Renal cortical epithelial cell (primary cell): ENCODE measurements around the gene B4GALT1. TPM values are rescaled to one million over a fixed set of nuclear protein-coding genes. Genes with fewer than 3 reads are reported as not detected.

Experiments
- DNase-seq: peaks from one replicate; pipeline ENCODE4 v3.0.0-alpha.2; 2011; ENCODE audit warnings: low read depth
- total RNA-seq: library from RNA; depleted of rRNA; stranded (reverse); fragments of >200 nt; gene quantifications from 2 replicates; pipeline ENCODE4 v1.2.3, GENCODE V29; 2014

The B4GALT1 gene, protein sequence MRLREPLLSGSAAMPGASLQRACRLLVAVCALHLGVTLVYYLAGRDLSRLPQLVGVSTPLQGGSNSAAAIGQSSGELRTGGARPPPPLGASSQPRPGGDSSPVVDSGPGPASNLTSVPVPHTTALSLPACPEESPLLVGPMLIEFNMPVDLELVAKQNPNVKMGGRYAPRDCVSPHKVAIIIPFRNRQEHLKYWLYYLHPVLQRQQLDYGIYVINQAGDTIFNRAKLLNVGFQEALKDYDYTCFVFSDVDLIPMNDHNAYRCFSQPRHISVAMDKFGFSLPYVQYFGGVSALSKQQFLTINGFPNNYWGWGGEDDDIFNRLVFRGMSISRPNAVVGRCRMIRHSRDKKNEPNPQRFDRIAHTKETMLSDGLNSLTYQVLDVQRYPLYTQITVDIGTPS
- 37.7 and 113 TPM in 2 replicates for total RNA-seq

DNA sequence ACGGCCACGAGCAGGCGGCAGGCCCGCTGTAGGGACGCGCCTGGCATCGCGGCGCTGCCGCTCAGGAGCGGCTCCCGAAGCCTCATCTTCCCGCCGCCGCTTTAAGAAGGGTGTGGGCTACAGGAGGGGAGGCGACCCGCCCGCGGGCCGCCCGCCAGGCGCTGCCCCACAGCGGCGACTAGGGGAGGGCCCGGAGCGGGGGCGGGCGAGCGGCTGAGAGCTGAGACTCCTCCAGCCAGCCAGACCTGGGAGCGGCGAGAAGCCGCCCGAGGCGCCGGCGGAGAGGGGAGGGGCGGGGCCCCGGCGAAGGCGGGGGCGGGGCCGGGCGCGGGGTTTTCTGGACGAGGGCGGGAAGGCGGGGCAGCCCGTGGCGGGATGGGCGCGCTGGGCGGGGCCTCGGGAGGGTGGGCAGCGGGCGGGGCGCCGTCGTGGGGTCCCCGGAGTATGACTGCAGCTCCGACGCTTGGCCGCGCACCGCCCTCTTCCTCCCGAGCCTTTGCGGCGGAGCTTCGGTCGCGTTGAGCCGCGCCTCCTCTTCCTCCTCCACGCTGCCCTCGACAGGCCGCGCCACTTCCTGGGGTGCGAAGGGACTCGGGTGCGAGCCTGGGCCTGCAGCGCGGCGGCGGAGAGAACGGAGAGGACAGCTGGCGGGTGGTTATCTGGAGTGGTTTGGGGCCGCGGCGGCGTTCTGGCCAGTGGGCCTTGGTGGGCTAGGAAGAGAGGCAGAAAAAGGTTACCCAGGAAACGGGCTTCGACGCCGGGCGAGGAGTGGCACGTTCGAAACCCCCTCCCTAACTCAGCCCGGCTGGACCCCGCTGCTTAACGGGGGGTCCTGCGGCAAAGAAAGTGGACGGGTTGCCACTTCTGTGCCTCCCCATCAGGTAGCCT is at the start of gene B4GALT1:
Gene B4GALT1, minus strand, starts transcription at position 253 of the 888 bp plus-strand sequence. Its CDS starts 167 bp downstream, at position 86.
- peak; percentile 68 for DNase-seq

DNA sequence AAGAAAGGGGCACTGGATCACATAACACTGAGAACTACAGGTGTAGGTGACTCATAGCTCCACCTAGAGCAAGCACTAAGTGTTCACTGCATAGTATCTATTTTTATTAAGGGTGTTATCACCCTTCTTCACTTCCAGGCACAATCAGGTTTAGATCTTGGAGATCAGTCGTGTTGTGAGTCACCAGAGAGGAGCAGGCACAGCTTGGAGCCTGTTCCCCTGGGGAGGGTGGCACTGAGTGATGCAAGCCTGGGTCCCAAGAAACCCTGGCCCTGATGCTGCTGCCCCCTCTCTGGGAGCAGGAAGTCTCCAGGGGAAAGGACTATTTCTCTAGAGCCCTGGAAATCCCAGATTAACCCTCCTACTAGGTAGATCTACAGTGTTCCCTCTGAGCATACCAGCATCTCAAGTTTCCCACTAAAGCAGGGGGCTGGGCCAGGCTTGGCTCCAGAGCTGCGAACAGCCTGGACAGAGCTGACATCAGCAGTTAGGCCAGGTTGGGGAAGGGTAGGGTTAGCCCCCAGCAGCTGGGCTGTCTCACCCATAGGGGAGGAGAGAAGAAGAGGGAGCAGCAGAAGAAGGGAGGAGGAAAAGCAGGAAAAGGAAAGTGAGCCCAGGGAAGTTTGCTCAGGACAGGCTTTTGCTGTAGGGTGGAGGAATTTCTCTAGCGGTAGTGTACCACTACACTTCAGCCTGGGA is 44.7 kb upstream of the B4GALT1 start:
- peak; percentile 41 for DNase-seq

DNA sequence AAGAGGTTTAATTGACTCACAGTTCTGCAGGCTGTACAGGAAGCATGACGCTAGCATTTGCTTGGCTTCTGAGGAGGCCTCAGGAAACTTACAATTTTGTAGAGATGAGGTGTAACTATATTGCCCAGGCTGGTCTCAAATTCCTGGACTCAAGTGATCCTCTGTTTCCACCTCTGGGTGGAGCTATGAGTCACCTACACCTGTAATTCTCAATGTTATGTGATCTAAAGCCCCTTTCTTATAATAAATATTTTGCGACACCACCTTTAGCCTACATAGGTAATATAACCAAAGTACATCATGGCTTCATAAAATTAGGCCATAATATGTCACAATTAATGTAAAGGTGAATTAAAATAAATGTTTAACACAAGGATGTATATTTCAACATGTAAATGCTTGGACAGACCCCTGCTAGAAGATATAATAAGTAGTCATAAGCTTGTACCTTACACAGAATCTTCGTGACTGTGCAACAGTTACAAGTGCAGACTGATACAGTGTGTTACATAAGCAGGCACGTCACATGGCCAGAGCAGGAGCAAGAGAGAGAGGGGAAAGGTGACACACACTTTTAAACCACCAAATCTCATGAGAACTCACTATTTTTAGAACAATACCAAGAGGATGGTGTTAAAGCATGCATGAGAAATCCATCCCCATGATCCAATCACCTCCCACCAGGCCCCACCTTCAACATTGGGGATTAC is 43.0 kb upstream of the B4GALT1 start:
- no peak for DNase-seq

DNA sequence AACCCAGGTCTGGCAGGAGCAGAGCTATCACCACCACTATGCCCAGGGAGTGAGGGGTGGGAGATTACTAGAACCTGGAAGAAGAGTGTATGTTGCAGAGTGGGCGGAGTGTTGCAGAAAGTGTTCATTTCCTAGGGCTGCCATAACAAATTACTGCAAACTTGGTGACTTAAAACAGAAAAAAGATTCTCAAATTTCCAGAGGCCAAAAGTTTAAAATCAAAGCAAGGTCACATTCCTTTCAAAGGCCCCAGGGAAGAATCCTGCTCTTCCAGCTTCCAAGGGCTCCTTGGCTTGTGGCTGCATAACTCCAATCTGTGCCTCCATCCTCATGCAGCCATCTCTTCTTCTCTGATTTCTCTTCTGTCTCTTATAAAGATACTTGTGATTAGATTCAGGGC is 42.3 kb upstream of the B4GALT1 start:
- no peak for DNase-seq

DNA sequence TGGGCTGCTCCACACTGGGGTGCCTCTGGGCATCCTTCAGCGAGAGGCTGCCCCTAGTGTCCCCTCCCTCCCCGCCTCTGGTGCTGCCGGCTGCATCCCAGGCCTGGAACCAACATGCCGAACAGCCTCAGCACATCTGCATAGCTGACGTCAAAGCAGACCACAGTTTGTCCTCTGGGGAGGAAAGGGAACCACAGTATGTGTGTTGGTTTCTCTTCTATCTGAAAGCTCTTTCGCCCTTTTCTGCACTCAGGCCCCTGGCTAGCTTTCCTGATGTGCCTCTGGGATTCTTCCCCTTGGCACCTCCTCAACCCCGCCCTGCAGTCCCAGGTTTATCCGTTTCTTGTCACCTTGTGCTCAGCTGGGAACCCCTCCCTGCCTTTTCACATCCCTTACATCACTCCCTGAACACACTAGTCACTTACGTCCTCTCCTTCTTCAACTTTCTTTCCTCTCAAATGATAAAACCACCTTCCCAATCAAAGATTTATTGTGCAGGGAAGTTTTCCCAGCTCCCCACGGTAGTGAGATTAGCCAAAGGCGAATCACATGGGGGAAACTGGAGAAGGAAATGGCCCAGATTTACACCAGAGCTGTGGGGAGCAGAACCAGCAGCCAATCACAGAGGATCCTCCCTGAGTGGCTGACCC is 35.5 kb upstream of the B4GALT1 start:
- no peak for DNase-seq

DNA sequence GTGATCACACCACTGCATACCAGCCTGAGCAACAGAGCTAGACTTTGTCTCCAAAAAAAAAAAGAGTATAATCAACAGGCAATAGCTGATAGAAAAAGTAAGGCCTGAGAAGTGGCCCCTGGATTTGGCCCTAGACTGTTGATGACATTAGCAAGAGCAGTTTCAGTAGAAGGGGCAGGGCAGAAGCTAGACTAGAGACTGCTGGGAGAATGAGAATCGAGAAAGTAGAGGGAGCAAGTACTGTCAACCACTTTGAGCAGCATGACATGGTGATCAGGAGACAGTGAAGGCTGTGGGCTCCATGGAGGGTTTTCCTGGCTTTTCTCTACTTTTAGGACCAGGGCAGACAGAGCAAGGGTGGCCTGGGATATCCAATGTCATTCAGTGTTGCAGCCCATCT is 34.9 kb upstream of the B4GALT1 start:
- DNase-seq, result no peak

DNA sequence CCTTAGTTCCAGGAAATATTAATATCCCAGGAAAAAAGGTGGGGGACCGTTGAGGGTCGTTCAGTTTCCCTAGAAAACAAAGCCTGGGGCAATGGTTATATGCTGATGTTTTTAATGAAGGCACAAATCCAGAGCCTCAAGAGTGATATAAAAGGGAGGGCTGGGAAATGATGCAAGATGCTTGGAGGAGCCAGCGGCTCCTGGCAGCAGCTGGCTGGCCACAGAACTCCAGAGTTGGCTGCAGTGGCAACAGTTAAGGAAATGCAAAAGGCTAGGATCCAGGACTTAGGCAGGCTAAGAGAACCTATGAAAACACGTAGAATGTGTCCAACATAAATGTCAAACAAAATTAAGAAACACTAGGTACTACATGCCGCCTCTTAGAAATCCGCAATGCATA is 31.0 kb upstream of the B4GALT1 start:
- DNase-seq, result no peak

DNA sequence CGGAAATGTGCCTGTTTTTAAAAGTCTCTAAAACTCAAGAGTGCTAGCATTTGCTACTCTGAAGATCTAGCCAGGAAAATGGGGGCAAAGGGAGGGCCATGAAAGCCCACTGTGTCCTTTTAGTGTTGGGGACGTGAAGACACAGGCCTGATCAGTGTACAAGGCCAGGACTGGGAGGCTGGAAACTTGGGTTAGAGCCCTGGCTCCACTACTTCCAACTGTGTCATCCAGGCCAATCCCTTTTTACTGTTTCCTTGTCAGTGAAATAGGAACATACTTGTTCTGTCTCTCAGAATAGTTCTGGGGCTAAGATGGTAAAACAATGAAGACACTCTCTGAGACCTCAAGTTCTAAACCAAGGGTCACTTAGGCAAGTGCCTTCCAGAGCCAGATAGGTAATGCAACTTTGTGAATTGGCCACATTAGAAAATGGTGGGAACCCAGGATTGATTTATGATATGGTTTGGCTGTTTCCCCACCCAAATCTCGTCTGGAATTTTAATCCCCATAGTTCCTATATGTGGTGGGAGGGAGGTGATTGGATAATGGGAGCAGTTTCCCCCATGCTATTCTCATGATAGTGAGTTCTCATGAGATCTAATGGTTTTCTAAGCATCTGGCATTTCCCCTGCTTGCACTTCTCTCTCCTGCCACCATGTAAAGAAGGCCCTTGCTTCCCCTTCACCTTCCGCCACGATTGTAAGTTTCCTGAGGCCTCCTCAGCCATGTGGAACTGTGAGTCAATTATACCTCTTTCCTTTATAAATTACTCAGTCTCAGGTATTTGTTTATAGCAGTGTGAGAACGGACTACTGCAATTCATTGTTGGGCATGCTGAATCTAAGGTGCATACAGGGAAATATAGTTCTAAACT is 30.4 kb upstream of the B4GALT1 start:
- no peak for DNase-seq

DNA sequence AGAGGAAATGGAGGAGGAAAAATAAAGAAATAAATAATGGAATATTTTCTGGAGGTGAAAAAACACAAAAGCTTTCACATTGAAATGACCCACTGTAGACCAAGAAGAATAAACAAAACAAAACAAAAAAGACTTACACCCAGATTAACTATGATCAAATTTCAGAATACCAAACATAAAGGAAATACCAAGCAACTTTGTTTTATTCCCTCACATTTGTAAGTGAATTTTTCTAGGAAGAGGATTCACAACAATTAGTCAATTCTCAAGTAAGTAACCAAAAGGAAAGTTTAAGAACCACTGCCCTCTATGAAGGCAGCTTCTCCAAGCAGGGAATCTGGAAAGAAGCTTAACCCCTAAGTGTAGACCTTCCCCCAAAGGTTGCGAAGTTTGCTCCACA is 29.6 kb upstream of the B4GALT1 start:
- DNase-seq, result no peak

DNA sequence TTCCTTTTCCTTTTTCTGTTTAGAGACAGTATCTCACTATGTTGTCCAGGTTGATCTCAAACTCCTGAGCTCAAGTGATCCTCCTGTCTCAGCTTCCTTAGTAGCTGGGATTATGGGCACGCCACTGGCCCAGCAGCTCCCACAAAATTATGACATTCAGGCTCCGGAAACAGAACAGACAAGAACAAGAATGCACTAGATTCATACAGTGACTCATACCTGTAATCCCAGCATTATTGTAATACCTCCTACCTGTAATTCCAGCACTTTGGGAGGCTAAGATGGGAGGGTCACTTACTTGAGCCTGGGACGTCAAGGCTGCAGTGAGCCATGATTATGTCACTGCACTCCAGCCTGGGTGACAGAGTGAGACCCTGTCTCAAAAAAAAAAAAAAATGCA is 26.7 kb upstream of the B4GALT1 start:
- DNase-seq, result no peak

DNA sequence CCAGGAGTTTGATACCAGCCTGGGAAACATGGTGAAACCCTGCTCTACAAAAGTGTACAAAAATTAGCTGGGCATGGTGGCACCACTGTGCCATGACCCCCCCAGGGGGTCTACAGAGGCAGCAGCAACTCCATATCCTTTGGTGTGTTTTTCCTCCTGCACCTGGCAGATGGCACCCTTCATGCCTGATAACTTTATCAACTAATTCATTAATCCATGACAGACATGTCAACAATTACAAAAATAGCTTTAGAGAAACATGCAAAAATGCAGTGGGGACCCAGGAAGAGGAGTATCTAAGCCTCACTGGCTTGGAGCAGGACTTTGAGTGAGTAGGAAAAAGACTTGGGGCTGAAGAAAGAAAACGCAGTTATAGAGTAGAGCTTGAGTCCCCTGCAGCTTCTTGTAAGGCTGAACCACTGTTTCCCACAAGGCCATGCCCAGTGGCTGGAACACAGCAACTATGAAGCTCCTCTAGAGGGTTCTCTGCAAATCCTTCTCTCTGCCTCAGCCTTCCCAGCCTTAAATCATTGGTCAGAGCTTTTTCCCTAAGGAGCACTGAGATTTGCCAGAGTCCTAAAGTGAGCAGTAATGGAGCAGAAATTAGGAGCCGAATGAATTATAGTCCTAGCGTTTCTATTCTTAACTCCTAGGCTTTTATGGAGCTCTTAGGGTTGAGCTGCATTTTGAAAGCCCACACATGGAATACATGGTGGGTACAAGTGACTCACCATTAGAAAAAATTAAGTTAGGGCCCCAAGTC is 25.5 kb upstream of the B4GALT1 start:
- DNase-seq, result no peak

DNA sequence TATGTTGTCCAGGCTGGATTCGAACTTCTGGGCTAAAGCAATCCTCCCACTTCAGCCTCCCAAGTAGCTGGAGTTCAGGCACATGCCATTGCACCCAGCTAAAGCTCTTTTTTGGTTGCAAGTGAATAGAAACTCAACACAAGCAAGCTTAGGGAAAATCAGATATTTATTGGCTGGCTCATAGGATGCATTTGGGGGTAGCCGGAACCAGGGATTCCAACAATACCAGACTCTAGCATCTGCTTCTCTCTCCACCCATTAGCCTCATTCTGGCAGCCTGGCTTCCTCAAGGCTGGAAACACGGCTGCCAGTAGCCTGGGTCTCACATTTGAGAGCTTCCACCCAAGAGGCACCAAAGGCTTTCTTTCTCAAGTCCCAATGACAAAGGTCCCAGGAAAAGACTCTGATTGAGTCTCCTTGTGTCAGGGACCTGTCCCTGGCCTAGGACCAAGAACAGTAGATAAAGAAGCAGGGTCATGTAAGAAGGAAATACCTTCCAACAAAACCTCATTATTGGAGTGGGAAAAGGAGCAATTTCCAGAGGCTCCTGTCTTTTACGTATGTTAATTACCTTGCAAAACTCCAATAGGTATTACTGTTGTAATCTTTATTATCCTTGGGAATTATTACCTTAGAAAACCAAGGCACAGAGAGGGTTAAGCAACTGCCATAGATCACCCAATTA is 23.0 kb upstream of the B4GALT1 start:
- no peak for DNase-seq

DNA sequence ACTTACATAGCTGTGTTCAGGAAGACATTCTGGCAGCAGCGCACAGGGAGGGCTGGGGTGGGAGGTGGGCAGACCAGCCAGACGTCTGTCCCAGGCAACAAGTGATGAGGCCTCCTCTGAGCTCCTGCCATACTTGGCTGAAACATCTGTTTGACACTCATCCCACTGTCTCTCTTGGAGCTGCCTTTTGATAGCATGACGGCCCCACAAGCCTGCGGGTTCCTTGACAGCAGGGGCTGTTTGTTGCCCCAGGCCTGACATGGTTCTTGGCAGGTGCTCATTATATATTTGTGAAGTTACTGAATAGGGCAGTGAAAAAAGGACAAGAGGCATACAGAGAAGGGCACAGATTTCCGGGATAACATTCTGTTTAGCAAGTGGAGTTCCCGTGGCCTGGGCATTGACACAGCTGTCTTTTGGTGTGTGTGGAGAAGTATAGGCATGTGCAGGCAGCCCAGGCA is 22.2 kb upstream of the B4GALT1 start:
- DNase-seq, result no peak

DNA sequence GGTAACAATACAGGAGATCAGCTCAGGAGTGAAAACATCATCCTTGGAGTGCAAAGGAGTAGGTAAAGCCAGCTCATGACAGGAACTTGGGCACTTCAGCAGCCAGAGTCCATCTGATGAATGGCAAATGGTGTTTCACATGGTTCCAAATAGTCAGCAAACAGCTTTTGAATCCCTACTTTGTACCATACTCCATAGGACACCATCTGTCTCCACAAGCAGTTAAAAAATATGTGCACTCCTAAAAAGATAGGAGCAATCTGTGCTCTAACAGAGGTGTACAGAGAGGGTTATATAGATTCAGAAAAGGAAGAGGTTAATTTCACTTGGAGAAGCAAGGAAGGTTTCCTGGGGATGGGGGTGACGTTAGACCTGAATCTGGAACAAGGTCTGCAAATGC is 21.6 kb upstream of the B4GALT1 start:
- no peak for DNase-seq

DNA sequence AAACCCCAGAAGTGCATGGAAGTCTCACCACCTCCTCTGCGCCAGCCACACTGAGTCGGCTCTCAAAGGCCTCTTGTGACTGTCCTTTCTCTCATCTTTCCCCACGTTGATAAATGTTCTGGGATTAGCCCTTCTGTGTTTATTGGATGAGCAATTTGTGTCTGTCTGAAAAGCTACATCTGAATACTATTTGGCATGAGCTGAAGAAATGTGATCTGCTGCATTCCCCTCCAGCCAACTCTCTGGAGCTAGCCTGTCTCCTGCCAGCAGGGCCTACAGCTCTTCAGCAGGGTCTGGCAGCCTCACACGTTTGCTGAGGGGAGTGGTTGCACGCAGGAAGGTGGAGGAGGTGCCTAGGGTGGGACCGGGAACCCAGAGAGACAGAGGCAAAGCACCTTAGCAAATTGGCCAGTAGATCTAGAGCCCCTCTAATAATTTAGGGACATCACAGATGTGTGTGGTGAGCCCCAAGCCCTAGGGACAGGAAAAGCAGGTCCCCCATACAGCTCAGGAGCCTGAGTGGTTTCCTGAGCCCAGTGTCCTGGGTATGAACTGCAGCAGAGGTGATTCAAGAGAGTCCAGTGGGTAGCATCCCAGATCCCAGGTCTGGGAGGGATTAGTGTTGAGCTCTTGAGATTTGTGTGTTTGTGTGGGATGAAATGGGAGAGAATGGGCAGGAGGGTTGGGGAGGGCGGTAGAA is 20.5 kb upstream of the B4GALT1 start:
- no peak for DNase-seq

DNA sequence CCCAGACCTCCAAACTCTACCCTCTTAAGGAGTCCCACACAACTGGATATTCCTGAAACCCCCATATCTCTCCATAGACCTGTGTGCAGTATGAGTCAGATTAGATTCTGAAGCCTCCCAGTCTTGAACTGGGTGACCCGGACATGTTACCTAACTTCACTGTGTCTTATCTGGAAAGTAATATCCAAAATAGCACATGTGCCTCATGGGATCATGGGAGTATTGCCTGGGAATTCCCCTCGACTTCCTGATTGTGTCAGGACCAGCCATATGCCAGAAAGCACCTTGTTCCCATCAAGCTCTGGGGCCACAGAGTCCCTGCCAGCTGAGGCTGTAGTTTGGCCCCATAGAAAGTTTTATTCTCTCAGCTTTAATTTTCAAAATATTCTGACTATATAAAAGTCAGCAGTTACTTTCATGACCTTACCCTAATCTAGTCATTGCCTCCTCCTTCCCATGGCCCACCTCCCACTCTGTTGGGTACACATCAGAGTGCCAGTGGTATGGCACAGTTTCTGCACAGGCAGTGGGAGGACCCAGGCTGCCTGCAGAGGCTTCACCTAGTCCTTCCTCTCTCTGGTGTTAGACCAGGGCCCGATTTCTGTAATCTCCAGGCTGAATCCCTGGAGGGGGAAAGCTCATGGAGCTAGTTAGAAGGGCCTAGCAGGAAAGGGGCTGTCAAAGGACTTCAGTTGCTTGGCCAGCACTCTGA is 19.5 kb upstream of the B4GALT1 start:
- DNase-seq, result no peak

DNA sequence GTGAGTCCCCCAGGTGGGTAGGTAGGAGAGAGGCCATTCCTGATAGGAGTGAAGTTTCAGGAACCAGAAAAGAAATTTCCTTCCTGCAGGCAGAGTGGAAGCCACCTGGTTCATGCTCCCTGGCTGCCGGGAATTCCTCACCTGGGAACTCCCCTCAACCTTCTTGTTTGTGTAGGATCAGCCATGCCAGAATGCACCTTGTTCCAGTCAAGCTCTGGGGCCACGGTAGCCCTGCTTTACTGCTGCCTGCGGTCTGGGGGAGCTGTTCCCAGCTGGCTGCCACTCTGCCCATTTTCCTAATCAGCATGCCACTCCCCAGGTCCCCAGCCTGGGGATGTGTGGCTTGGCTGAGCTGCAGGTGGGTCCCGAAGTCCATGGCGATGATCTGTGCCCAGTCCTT is 18.7 kb upstream of the B4GALT1 start:
- DNase-seq, result no peak
